Activated CD4-positive, alpha-beta T cell treated with anti-CD3 and anti-CD28 coated beads, Interleukin-2, amount 10 ng/mL, durations not matched to agents 7 days and 5 days (primary cell): ENCODE results near the gene OPCML. TPM values are rescaled to one million over a fixed set of nuclear protein-coding genes. Genes with fewer than 3 reads are reported as not detected.

Experiments
- CTCF ChIA-PET: fragments of 350-600 bp; sonication (Branson Sonifier 250); formaldehyde crosslinking; loops from one replicate; lab custom pipeline; 2021; ENCODE audit warnings: antibody characterized with exemption; lab: Charles Lee
- POLR2A ChIA-PET: fragments of 350-600 bp; sonication (Branson Sonifier 250); formaldehyde crosslinking; loops from one replicate; lab custom pipeline; 2021; ENCODE audit warnings: antibody characterized with exemption; lab: Charles Lee
- DNase-seq: peaks from one replicate; pipeline ENCODE4 v3.0.0-alpha.2; 2020
- H3K27ac Mint-ChIP-seq: one replicate; pipeline ENCODE4 v1.8.0; 2021; ENCODE audit warnings: mild to moderate bottlenecking, moderate library complexity, mixed read lengths
- H3K27me3 Mint-ChIP-seq: one replicate; pipeline ENCODE4 v1.8.0; 2021; ENCODE audit warnings: mixed read lengths
- H3K36me3 Mint-ChIP-seq: one replicate; pipeline ENCODE4 v1.8.0; 2021; ENCODE audit warnings: low read depth, mixed read lengths
- H3K4me1 Mint-ChIP-seq: one replicate; pipeline ENCODE4 v1.8.0; 2021; ENCODE audit warnings: mixed read lengths
- H3K4me3 Mint-ChIP-seq: one replicate; pipeline ENCODE4 v1.8.0; 2021; ENCODE audit warnings: mild to moderate bottlenecking, moderate library complexity, mixed read lengths
- H3K9me3 Mint-ChIP-seq: one replicate; pipeline ENCODE4 v1.8.0; 2021; ENCODE audit warnings: mixed read lengths
- total RNA-seq, 2 experiments: library from RNA; stranded (reverse); gene quantifications; one replicate each; pipeline ENCODE4 v1.2.3, GENCODE V29; 2021

Gene OPCML
- total RNA-seq, 2 experiments from 2014 or later = not detected

DNA sequence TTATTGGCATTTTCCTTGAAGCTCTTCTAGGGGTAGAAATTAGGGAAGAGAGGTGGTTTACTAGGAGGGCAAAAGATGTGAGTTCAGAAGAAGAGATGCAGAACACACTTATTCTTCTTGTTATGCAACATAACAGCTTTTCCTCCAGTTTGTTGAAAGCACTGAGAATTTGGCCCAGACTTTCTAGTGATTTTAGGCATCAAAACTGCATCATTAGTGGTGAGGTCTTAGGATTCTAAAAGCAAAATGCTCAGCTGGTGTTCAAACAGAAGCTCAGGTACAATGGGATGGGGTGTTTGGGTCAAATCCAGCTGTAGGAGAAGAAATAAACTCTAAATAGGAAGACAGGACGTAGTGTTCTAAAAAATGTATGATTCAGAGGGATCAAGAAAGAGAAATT lies 221.1 kb downstream of the OPCML start:
- H3K9me3 Mint-ChIP-seq = no peaks in the 10 kb centered on the region
- CTCF ChIA-PET = no interaction called here

DNA sequence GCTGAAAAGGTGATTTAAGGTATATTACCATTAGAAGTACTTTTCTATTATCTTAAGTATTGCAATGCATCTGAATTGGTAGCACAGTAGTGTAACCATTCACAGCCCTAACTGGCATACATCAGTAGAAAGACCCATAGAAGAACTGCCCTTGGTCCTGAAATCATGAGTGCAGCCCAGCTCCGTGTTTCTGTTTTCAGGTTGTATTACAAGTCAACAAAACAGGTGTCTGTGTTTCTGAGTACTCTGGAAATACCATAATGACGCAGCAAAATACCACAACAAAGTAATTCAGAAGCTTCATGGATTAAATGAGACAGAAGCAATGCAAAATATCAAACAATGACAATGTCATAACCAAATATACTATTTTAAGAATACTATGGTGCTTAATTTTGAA lies 226.3 kb downstream of the OPCML start:
- ChIA-PET CTCF (no interaction called here), POLR2A (no interaction called here)

More for the DNA sequence above, 221.1 kb downstream of the OPCML start:
- DNase-seq = no peak
- Mint-ChIP-seq H3K36me3 (no peaks in the 10 kb centered on the region), H3K27ac (no peak overlapping the region), H3K4me3 (no peak overlapping the region), H3K4me1 (no peaks in the 10 kb centered on the region), H3K27me3 (no peaks in the 10 kb centered on the region)
- POLR2A ChIA-PET = no interaction called here

GRCh38 chr11:133305208-133305956 lies 226.9 kb downstream of the OPCML start:
- Mint-ChIP-seq H3K27ac (no peak overlapping the region), H3K36me3 (no peaks in the 10 kb centered on the region), H3K27me3 (no peaks in the 10 kb centered on the region), H3K4me3 (no peak overlapping the region), H3K4me1 (no peaks in the 10 kb centered on the region), H3K9me3 (no peaks in the 10 kb centered on the region)
- CTCF ChIA-PET = no interaction called here
- POLR2A ChIA-PET = no interaction called here
- no peak for DNase-seq

More for the DNA sequence above, 226.3 kb downstream of the OPCML start:
- Mint-ChIP-seq H3K36me3 (no peaks in the 10 kb centered on the region), H3K27me3 (no peaks in the 10 kb centered on the region), H3K4me3 (no peak overlapping the region), H3K27ac (no peak overlapping the region), H3K9me3 (no peaks in the 10 kb centered on the region), H3K4me1 (no peaks in the 10 kb centered on the region)
- no peak for DNase-seq

DNA sequence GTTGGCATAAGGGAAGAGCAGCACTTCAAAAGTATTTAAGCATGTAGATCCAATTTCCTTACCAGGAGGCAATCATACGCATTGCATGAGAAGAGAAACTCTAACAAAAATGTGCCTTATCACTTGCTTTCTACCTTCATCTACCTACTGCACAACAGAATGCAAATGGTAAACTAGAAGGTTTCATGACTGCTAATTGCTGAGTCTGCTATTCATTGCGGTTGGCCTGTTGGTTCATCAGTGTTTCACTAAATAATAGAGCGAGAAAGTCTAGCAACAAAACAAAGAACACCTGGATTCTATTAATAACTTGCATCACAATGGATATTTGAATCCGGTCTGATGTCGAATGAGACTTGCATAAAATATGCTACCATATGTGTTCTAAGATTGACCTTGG lies 229.0 kb downstream of the OPCML start:
- H3K4me1 Mint-ChIP-seq = no peaks in the 10 kb centered on the region
- no peaks in the 10 kb centered on the region for H3K27me3 Mint-ChIP-seq
- no peak overlapping the region for H3K4me3 Mint-ChIP-seq
- POLR2A ChIA-PET = no interaction called here
- H3K9me3 Mint-ChIP-seq = no peaks in the 10 kb centered on the region
- CTCF ChIA-PET = no interaction called here
- H3K27ac Mint-ChIP-seq = no peak overlapping the region
- H3K36me3 Mint-ChIP-seq = no peaks in the 10 kb centered on the region
- DNase-seq = no peak

DNA sequence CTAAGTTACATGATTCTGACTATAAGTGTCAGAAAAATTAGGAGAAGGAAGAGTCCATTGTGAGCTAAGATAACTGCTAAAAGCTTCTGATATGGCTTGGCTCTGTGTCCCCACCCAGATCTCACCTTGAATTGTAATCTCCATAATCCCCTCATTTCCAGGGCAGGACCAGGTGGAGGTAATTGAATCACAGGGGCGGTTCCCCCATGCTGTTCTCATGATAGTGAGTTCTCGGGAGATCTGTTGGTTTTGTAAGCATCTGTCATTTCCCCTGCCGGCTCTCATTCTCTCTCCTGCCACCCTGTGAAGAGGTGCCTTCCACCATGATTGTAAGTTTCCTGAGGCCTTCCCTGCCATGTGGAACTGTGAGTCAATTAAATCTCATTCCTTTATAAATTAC lies 230.2 kb downstream of the OPCML start:
- Mint-ChIP-seq H3K4me1 (no peaks in the 10 kb centered on the region), H3K27me3 (no peaks in the 10 kb centered on the region), H3K4me3 (no peak overlapping the region), H3K36me3 (no peaks in the 10 kb centered on the region), H3K27ac (no peak overlapping the region), H3K9me3 (no peaks in the 10 kb centered on the region)
- CTCF ChIA-PET = no interaction called here
- POLR2A ChIA-PET = no interaction called here
- no peak for DNase-seq

DNA sequence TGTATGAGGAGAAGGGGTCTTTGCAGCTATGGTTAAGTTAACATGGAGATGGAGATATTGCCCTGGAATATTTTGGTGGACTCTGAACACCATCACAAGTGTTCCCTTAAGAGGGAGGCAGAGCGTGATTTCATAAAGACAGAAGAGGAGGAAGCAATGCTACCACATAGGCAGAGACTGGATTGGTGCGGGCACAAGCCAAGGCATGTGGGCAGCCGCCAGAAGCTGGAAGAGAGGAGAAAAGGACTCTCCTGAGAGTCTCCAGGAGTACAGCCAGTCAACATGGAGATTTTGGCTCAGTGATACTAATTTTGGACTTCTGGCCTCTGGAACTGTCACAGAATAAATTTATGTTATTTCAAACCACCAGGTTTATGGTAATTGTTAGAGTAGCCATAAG lies 231.6 kb downstream of the OPCML start:
- H3K27me3 Mint-ChIP-seq = no peaks in the 10 kb centered on the region
- no peak overlapping the region for H3K4me3 Mint-ChIP-seq
- H3K4me1 Mint-ChIP-seq = no peaks in the 10 kb centered on the region
- CTCF ChIA-PET = no interaction called here
- no peak for DNase-seq
- POLR2A ChIA-PET = no interaction called here
- H3K36me3 Mint-ChIP-seq = no peaks in the 10 kb centered on the region
- H3K27ac Mint-ChIP-seq = no peak overlapping the region
- H3K9me3 Mint-ChIP-seq = no peaks in the 10 kb centered on the region

DNA sequence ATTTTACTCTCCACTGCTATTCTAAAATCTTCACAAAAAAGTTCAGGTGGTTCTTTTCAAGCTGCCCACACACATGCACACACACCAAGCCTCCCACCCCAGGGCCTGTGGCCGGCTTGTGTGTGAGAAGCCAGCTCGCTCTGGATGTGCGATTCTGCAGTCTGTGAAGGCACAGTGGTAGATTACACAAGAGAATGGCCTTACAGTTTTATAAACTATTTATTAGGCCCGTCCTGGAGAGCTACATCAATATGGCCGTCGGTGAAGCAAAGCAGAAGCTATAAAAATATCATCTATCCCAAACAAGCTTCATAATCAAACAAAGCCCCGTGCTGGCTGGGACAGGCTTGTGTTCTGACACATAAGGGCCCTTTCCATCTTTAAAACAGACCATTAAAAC lies 240.5 kb downstream of the OPCML start:
- Mint-ChIP-seq H3K4me3 (no peak overlapping the region), H3K36me3 (no peaks in the 10 kb centered on the region), H3K27ac (no peak overlapping the region), H3K27me3 (no peaks in the 10 kb centered on the region), H3K4me1 (no peaks in the 10 kb centered on the region), H3K9me3 (peaks cover under 1% of the 10 kb centered on the region)
- CTCF ChIA-PET = no interaction called here
- DNase-seq = no peak
- POLR2A ChIA-PET = no interaction called here

DNA sequence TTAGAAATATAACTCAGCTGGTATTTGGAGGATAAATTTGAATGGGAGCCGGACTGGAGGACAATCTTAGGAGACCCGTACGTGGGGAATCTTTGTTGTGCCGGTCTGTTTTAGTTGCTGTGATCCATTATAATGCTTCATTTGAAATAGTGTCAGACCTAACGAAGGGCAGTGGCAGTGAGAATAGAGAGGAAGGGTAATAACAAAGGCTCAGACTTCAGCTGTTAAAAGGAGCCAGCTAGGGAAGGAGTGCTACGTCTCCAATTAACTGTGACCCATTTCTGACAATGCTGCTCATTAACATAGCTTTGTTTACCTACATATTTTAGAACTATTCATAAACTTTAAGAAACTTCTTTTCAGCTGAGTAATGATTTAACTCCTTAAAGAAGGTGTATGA lies 246.9 kb downstream of the OPCML start:
- Mint-ChIP-seq H3K4me3 (no peak overlapping the region), H3K4me1 (no peaks in the 10 kb centered on the region), H3K36me3 (no peaks in the 10 kb centered on the region), H3K27ac (no peak overlapping the region), H3K9me3 (peaks cover 4% of the 10 kb centered on the region), H3K27me3 (no peaks in the 10 kb centered on the region)
- POLR2A ChIA-PET = interaction anchor here (0.7 kb wide), 1 partner anchor 13 kb away, joined by 3 read pairs; no protein-coding TSS in a partner anchor
- no peak for DNase-seq
- CTCF ChIA-PET = no interaction called here

DNA sequence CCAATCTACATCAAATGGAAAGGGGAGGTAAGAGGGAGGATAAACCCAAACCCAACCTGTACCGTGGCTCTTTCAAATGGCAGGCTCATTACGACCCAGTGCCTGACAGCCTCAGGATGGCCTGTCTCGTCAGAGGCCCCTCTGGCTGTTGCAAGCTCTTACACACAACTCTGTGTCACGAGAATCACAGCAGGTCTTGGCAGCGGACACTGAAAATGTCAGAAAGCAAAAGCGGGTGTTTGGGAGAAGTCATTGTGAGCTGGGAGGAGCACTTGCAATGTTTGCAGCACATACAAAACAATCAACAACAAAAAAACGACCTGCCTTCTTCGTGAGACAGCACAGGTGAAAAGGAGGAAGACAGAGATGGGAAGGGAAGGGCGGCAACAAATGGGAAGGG lies 248.1 kb downstream of the OPCML start:
- POLR2A ChIA-PET = no interaction called here
- Mint-ChIP-seq H3K36me3 (no peaks in the 10 kb centered on the region), H3K27ac (no peak overlapping the region), H3K4me1 (no peaks in the 10 kb centered on the region), H3K4me3 (no peak overlapping the region), H3K27me3 (no peaks in the 10 kb centered on the region), H3K9me3 (peaks cover 4% of the 10 kb centered on the region)
- DNase-seq = no peak
- CTCF ChIA-PET = no interaction called here

- ChIA-PET POLR2A (no interaction called here), CTCF (no interaction called here)
- Mint-ChIP-seq H3K36me3 (no peaks in the 10 kb centered on the region), H3K27ac (no peak overlapping the region), H3K4me3 (no peak overlapping the region), H3K27me3 (no peaks in the 10 kb centered on the region), H3K4me1 (no peaks in the 10 kb centered on the region), H3K9me3 (no peaks in the 10 kb centered on the region)
- DNase-seq = no peak
Measured at GRCh38 chr11:133277886-133278285, 254.4 kb downstream of the OPCML start.

DNA sequence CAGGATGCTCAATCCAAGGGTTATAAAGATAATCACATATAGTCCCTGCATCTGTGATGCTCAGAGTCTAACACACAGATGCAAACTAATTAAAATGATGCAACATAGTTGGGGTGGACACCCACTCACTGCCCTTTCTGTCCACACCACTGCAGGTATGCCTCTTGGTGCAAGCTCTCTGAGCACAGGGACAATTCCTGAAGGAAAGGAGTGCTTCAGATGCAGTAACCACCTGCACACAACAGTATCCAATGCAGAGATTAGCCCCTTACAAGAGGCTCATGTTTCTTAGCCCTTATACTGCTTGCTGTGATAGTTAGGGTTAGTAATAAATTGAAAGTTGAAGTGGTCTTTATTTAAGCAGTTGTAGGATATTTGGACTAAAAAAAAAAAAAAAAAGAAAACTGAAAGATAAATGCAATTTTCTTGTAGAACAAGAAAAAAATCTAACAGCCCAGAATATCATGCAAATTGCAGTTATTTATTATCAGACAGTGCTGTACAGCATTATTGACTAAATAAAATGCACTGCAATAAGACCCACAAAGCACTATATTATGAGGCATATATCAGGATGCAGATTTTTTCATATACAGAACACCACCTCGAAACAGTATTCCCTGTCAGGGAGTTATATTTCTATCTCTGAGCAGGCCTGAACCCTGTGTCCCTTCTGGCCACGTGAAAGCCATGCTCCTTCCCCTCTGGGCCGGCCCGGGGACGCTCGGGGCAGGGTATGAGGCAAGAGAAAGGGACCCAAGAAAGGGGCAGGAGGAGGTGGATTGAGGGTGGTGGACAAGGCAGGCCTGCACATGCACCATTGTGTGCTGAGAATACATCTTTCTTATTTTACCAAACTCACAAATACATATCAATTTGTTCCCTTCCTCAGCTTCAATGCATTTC lies 260.2 kb downstream of the OPCML start:
- ChIA-PET CTCF (no interaction called here), POLR2A (no interaction called here)
- DNase-seq = no peak
- Mint-ChIP-seq H3K27ac (no peak overlapping the region), H3K36me3 (no peaks in the 10 kb centered on the region), H3K27me3 (no peaks in the 10 kb centered on the region), H3K4me3 (no peak overlapping the region), H3K9me3 (no peaks in the 10 kb centered on the region), H3K4me1 (no peaks in the 10 kb centered on the region)

- H3K4me3 Mint-ChIP-seq = no peak overlapping the region
- no peaks in the 10 kb centered on the region for H3K4me1 Mint-ChIP-seq
- DNase-seq = no peak
- CTCF ChIA-PET = no interaction called here
- no peaks in the 10 kb centered on the region for H3K36me3 Mint-ChIP-seq
- no peaks in the 10 kb centered on the region for H3K9me3 Mint-ChIP-seq
- POLR2A ChIA-PET = no interaction called here
- peaks cover 1% of the 10 kb centered on the region for H3K27me3 Mint-ChIP-seq
- no peak overlapping the region for H3K27ac Mint-ChIP-seq
Measured at GRCh38 chr11:133271206-133271605, 261.1 kb downstream of the OPCML start.

DNA sequence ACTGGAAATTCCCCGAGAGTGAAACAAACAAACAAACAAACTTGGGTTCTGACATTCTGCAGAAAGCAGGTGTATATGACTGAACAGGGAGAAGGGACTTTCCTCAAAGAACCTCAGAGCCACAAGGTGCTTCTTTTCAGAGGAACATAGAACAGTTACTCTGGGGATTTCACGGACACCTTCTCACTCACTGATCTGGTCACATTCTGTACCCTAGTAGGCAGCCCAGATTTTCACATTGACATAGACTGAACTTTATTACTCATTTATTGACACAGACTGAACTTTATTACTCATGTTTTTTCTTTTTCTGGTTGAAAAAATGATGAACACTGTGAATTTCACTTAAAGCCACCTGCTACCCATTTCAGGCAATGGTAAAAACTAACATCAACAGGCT lies 263.0 kb downstream of the OPCML start:
- Mint-ChIP-seq H3K36me3 (no peaks in the 10 kb centered on the region), H3K9me3 (no peaks in the 10 kb centered on the region), H3K27ac (no peak overlapping the region), H3K4me1 (no peaks in the 10 kb centered on the region), H3K4me3 (no peak overlapping the region), H3K27me3 (peaks cover 2% of the 10 kb centered on the region)
- ChIA-PET CTCF (no interaction called here), POLR2A (no interaction called here)
- no peak for DNase-seq
